ENCODE measurements around the gene TNFAIP8L1.
"Not testable (repeated sequence)": the region's sequence is repeated elsewhere in the genome, so short reads cannot be mapped to it uniquely, and the experiment has no call there.

The TNFAIP8L1 gene

GRCh38 chr19:4594201-4594600 is 45.1 kb upstream of the TNFAIP8L1 start:
- H3K4me3 ChIP-seq (replicated peaks; ENCODE audit: low read depth, low read length) = no peak overlapping the region
- DNase-seq (ENCODE audit: low read depth) = no peak
- TF ChIP-seq CTCF (IDR thresholded peaks at IDR 0.05; ENCODE audit: low read length, missing control alignments) = no peak

- DNase-seq (ENCODE audit: low read depth); H3K4me3 ChIP-seq (replicated peaks; ENCODE audit: low read depth, low read length): not testable (repeated sequence)
Measured at GRCh38 chr19:4595158-4595557, 44.2 kb upstream of the TNFAIP8L1 start.

- TF ChIP-seq CTCF (IDR thresholded peaks at IDR 0.05; ENCODE audit: low read length, missing control alignments) = no peak
- DNase-seq (ENCODE audit: low read depth) = no peak
Measured at GRCh38 chr19:4596033-4596904, 43.0 kb upstream of the TNFAIP8L1 start.

GRCh38 chr19:4597278-4597974 is 41.9 kb upstream of the TNFAIP8L1 start:
- no peak for DNase-seq (ENCODE audit: low read depth)
- no peak overlapping the region for H3K4me3 ChIP-seq (replicated peaks; ENCODE audit: low read depth, low read length)
- TF ChIP-seq CTCF (IDR thresholded peaks at IDR 0.05; ENCODE audit: low read length, missing control alignments) = no peak

More at GRCh38 chr19:4596033-4596904, 43.0 kb upstream of the TNFAIP8L1 start:
- H3K4me3 ChIP-seq (replicated peaks; ENCODE audit: low read depth, low read length) = no peak overlapping the region

- DNase-seq (ENCODE audit: low read depth) = no peak
Measured at GRCh38 chr19:4597975-4598671, 41.2 kb upstream of the TNFAIP8L1 start.

GRCh38 chr19:4598712-4599111 is 40.6 kb upstream of the TNFAIP8L1 start:
- TF ChIP-seq CTCF (IDR thresholded peaks at IDR 0.05; ENCODE audit: low read length, missing control alignments) = no peak
- no peak for DNase-seq (ENCODE audit: low read depth)
- H3K4me3 ChIP-seq (replicated peaks; ENCODE audit: low read depth, low read length) = no peak overlapping the region

More at GRCh38 chr19:4597975-4598671, 41.2 kb upstream of the TNFAIP8L1 start:
- H3K4me3 ChIP-seq (replicated peaks; ENCODE audit: low read depth, low read length) = peak overlapping the region; percentile 7
- no peak for TF ChIP-seq CTCF (IDR thresholded peaks at IDR 0.05; ENCODE audit: low read length, missing control alignments)

GRCh38 chr19:4600082-4600481 is 39.2 kb upstream of the TNFAIP8L1 start:
- TF ChIP-seq CTCF (IDR thresholded peaks at IDR 0.05; ENCODE audit: low read length, missing control alignments) = no peak
- DNase-seq (ENCODE audit: low read depth) = no peak
- no peak overlapping the region for H3K4me3 ChIP-seq (replicated peaks; ENCODE audit: low read depth, low read length)

All from fibroblast of pulmonary artery (primary cell).